Loucy (cell line): ENCODE measurements around the gene AADAT.

ENCODE experiments used
- H2AFZ ChIP-seq: fragments of 200-600 bp; sonication (generic); 2 replicates; pipeline ENCODE4 v1.6.0; 2016; ENCODE audit warnings: antibody characterized with exemption, mild to moderate bottlenecking, low read length, moderate library complexity
- H3F3A ChIP-seq: fragments of 200-600 bp; 2 replicates; pipeline ENCODE4 v1.6.0; 2016; ENCODE audit warnings: antibody characterized with exemption, low read depth, mild to moderate bottlenecking
- H3K27me3 ChIP-seq: fragments of 200-600 bp; sonication (generic); 2 replicates; pipeline ENCODE4 v1.6.1; 2014; ENCODE audit warnings: low read length, mild to moderate bottlenecking; ENCODE audit not compliant: insufficient read depth, poor library complexity, severe bottlenecking
- H3K36me3 ChIP-seq: fragments of 200-600 bp; sonication (generic); 2 replicates; pipeline ENCODE4 v1.6.1; 2016; ENCODE audit warnings: low read length; ENCODE audit not compliant: insufficient read depth
- H3K4me1 ChIP-seq: fragments of 200-600 bp; sonication (generic); 2 replicates; pipeline ENCODE4 v1.5.1; 2014; ENCODE audit warnings: low read length, mild to moderate bottlenecking; ENCODE audit not compliant: insufficient read depth, poor library complexity, severe bottlenecking
- H3K4me2 ChIP-seq: fragments of 200-600 bp; sonication (generic); 2 replicates; pipeline ENCODE4 v1.6.0; 2014; ENCODE audit warnings: antibody characterized with exemption, low read length, low read depth, mild to moderate bottlenecking; ENCODE audit not compliant: poor library complexity, severe bottlenecking
- H3K4me3 ChIP-seq: fragments of 200-600 bp; sonication (generic); 2 replicates; pipeline ENCODE4 v1.5.1; 2014; ENCODE audit warnings: low read length, mild to moderate bottlenecking, mixed read lengths; ENCODE audit not compliant: poor library complexity, severe bottlenecking
- H3K79me2 ChIP-seq: fragments of 200-600 bp; sonication (generic); 2 replicates; pipeline ENCODE4 v1.6.1; 2014; ENCODE audit warnings: low read length; ENCODE audit not compliant: insufficient read depth
- H3K9ac ChIP-seq: fragments of 200-600 bp; sonication (generic); 2 replicates; pipeline ENCODE4 v1.6.0; 2014; ENCODE audit warnings: mild to moderate bottlenecking, low read depth, low read length, moderate library complexity; ENCODE audit not compliant: poor library complexity, severe bottlenecking
- H3K9me2 ChIP-seq: fragments of 200-600 bp; sonication (generic); replicated peaks from 2 replicates; pipeline ENCODE4 v1.6.1; 2016; ENCODE audit warnings: low read depth, low read length, mixed read lengths
- H3K9me3 ChIP-seq: fragments of 200-600 bp; sonication (generic); 2 replicates; pipeline ENCODE4 v1.6.1; 2014; ENCODE audit warnings: mild to moderate bottlenecking, antibody characterized with exemption, low read length, low read depth; ENCODE audit not compliant: insufficient read depth
- H4K20me1 ChIP-seq: fragments of 200-600 bp; sonication (generic); 2 replicates; pipeline ENCODE4 v1.6.0; 2014; ENCODE audit warnings: antibody characterized with exemption, low read length, mild to moderate bottlenecking; ENCODE audit not compliant: insufficient read depth, poor library complexity, severe bottlenecking
- EZH2phosphoT487 ChIP-seq: fragments of 200-600 bp; IDR thresholded peaks from 2 replicates; pipeline ENCODE4 v1.6.1; 2018; ENCODE audit warnings: antibody characterized with exemption, mild to moderate bottlenecking, moderate library complexity, borderline replicate concordance
- TF ChIP-seq, protein P1 (sequence below): fragments of 200-600 bp; sonication (generic); conservative IDR thresholded peaks from 2 replicates; pipeline ENCODE4 v1.5.1; 2014; ENCODE audit warnings: mild to moderate bottlenecking, antibody characterized with exemption, low read length

Gene AADAT

DNA sequence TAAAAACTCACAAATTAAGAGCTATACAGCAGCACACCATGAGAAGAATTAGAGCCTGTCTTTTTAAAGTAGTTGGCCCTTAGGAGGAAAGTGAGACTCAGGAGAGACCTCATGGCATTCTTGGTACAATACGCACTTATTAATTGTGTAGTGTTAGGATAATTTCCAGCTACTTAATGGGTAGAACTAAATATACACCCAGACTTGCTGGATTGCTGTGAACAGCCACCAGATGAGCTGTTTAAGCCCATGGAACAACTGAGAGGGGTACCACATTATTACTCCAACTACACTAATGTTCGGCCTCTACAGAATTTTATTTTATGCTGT lies 77.2 kb downstream of the AADAT start:
- Histone ChIP-seq H3K36me3 (no peaks in the 10 kb centered on the region), H4K20me1 (no peaks in the 10 kb centered on the region), H3K9me3 (no peaks in the 10 kb centered on the region), H2AFZ (no peak overlapping the region), H3K9ac (no peak overlapping the region), H3K79me2 (no peaks in the 10 kb centered on the region), H3K4me3 (no peak overlapping the region), H3K4me1 (no peaks in the 10 kb centered on the region), H3F3A (no peaks in the 10 kb centered on the region), H3K4me2 (no peak overlapping the region), H3K9me2 (no peaks in the 10 kb centered on the region), H3K27me3 (no peaks in the 10 kb centered on the region)
- TF ChIP-seq, protein P1, sequence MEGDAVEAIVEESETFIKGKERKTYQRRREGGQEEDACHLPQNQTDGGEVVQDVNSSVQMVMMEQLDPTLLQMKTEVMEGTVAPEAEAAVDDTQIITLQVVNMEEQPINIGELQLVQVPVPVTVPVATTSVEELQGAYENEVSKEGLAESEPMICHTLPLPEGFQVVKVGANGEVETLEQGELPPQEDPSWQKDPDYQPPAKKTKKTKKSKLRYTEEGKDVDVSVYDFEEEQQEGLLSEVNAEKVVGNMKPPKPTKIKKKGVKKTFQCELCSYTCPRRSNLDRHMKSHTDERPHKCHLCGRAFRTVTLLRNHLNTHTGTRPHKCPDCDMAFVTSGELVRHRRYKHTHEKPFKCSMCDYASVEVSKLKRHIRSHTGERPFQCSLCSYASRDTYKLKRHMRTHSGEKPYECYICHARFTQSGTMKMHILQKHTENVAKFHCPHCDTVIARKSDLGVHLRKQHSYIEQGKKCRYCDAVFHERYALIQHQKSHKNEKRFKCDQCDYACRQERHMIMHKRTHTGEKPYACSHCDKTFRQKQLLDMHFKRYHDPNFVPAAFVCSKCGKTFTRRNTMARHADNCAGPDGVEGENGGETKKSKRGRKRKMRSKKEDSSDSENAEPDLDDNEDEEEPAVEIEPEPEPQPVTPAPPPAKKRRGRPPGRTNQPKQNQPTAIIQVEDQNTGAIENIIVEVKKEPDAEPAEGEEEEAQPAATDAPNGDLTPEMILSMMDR = no peak
- no peak for TF ChIP-seq EZH2phosphoT487

DNA sequence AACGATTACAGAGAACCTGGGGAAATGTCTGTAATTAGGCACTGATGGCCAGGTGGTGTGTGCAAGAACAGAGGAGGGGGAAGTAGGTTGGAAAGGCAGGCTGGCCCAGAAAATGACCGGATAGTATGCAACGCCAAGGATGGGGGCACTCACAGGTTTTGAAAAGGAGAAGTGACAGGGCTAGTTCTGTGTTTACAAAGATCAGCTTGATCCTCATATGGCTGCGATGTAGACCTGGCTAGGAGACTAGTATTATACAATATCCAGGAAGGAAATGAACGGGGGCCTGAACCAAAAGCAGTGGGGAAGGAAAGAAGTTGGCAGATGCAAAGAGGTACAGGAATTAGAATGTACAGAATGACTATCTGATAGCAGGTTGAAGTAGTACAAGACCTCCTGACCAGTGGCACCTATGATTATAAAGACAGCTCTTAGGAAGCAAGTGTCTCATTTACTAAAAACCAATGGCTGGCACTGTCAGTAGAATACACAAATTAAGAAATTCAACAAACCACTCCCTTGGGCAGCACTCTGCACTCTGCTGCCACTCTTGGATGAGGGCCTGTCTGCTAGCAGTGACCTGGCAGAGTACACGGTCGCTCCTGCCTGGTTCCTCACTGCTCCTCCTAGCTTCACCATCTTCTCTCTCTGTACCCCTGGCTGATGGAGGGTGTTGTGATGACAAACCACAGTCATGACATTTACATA lies 77.7 kb downstream of the AADAT start:
- no peaks in the 10 kb centered on the region for H3K36me3 ChIP-seq
- H2AFZ ChIP-seq = no peak overlapping the region
- H3K27me3 ChIP-seq = no peaks in the 10 kb centered on the region
- no peaks in the 10 kb centered on the region for H3F3A ChIP-seq
- H3K9ac ChIP-seq = no peak overlapping the region
- no peak overlapping the region for H3K4me3 ChIP-seq
- no peaks in the 10 kb centered on the region for H3K79me2 ChIP-seq
- H3K9me3 ChIP-seq = no peaks in the 10 kb centered on the region
- TF ChIP-seq EZH2phosphoT487 = no peak
- TF ChIP-seq, protein P1 = no peak
- H3K4me2 ChIP-seq = no peak overlapping the region
- H4K20me1 ChIP-seq = no peaks in the 10 kb centered on the region
- H3K9me2 ChIP-seq = no peaks in the 10 kb centered on the region
- no peaks in the 10 kb centered on the region for H3K4me1 ChIP-seq
